CD1c-positive myeloid dendritic cell (primary cell): Measurements from ENCODE around the gene CLCNKB.

Experiments used
- DNase-seq: peaks from one replicate; pipeline ENCODE4 v3.0.0-alpha.2; 2016; ENCODE audit errors: extremely low spot score

The CLCNKB gene

GRCh38 chr1:16095447-16095846 is 51.9 kb downstream of the CLCNKB start:
- DNase-seq, result no peak

GRCh38 chr1:16099412-16099811 is 55.8 kb downstream of the CLCNKB start:
- no peak for DNase-seq

- no peak for DNase-seq
These were observed 58.0 kb downstream of the CLCNKB start for GRCh38 chr1:16101623-16102022.
